Smooth muscle cell (in vitro differentiated cells): ENCODE results near the gene OLFM1. TPM values are rescaled to one million over a fixed set of nuclear protein-coding genes. Genes with fewer than 3 reads are reported as not detected.

Source experiments
- DNase-seq: peaks from one replicate; lab custom pipeline; 2025; ENCODE audit not compliant: unreplicated experiment; lab: John Stamatoyannopoulos, UW
- H2AFZ ChIP-seq: fragments of 200-600 bp; sonication (generic); 2 replicates; pipeline ENCODE4 v1.6.0; 2016; ENCODE audit warnings: antibody characterized with exemption, low read depth, mild to moderate bottlenecking
- H3F3A ChIP-seq: fragments of 200-600 bp; sonication (generic); 2 replicates; pipeline ENCODE4 v1.6.0; 2017; ENCODE audit warnings: antibody characterized with exemption, low read depth
- H3K27ac ChIP-seq: fragments of 200-600 bp; sonication (generic); 2 replicates; pipeline ENCODE4 v1.5.1; 2016; ENCODE audit warnings: low read depth, mild to moderate bottlenecking
- H3K27me3 ChIP-seq: fragments of 200-600 bp; sonication (generic); 2 replicates; pipeline ENCODE4 v1.6.1; 2016; ENCODE audit warnings: low read depth, mild to moderate bottlenecking
- H3K36me3 ChIP-seq: fragments of 200-600 bp; sonication (generic); 2 replicates; pipeline ENCODE4 v1.5.1; 2016; ENCODE audit warnings: low read depth
- H3K4me1 ChIP-seq: fragments of 200-600 bp; sonication (generic); 2 replicates; pipeline ENCODE4 v1.5.1; 2016; ENCODE audit warnings: low read depth
- H3K4me2 ChIP-seq: fragments of 200-600 bp; sonication (generic); 2 replicates; pipeline ENCODE4 v1.6.0; 2016; ENCODE audit warnings: mild to moderate bottlenecking
- H3K4me3 ChIP-seq: fragments of 200-600 bp; sonication (generic); 2 replicates; pipeline ENCODE4 v1.5.1; 2016; ENCODE audit warnings: mild to moderate bottlenecking
- H3K79me2 ChIP-seq: fragments of 200-600 bp; sonication (generic); 2 replicates; pipeline ENCODE4 v1.6.0; 2016; ENCODE audit warnings: low read depth, mild to moderate bottlenecking
- H3K9ac ChIP-seq: fragments of 200-600 bp; sonication (generic); 2 replicates; pipeline ENCODE4 v1.6.0; 2016; ENCODE audit warnings: low read depth
- H3K9me3 ChIP-seq: fragments of 200-600 bp; sonication (generic); replicated peaks from 2 replicates; pipeline ENCODE4 v1.5.1; 2016; ENCODE audit warnings: low read depth
- H4K20me1 ChIP-seq: fragments of 200-600 bp; sonication (generic); 2 replicates; pipeline ENCODE4 v1.6.0; 2016; ENCODE audit warnings: low read depth
- WGBS: methylation state at CpG from one replicate; pipeline ENCODE4 v1.1.7; 2016; ENCODE audit warnings: low lambda C conversion rate; 5-methylcytosine and 5-hydroxymethylcytosine counted together
- polyA plus RNA-seq: library from polyadenylated mRNA; unstranded; fragments of >200 nt; fragmentation: Nextera tagmentation; extraction: Ambion mirVana; gene quantifications from 2 replicates; pipeline ENCODE4 v1.2.1, GENCODE V29; 2016
- total RNA-seq: library from RNA; depleted of rRNA; stranded (reverse); fragments of >200 nt; gene quantifications from 2 replicates; pipeline ENCODE4 v1.2.3, GENCODE V29; 2014
- TF ChIP-seq, protein P1 (sequence below): fragments of 200-600 bp; sonication (generic); IDR thresholded peaks from 2 replicates; pipeline ENCODE4 v1.5.1; 2017; ENCODE audit warnings: borderline replicate concordance, mild to moderate bottlenecking, antibody characterized with exemption; ENCODE audit not compliant: insufficient read depth, poor library complexity, severe bottlenecking

OLFM1 gene
- total and polyA plus RNA-seq, 2 experiments from 2014 or later, result 4.5 to 11.0 TPM

DNA sequence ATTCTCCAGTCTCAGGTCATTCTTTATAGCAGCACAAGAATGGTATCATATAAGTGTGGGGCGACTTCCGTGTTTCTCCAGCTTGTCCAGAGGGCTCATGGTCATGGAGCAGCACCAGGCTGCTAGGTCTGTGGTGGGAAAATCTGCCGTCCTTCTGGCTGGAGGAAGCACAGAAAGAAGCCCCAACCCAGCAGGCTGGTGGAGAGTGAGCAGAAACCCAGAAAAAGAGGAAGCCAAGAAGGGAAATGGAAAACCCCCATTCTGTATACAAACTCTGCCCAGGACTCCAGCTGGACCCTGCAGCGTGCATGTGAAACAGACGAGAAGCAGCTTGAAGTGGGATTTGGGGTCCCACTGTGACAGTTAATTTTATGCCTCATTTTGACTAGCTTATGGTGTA is 34.3 kb upstream of the OLFM1 start:
- Histone ChIP-seq H3K36me3 (no peaks in the 10 kb centered on the region), H3K4me1 (no peaks in the 10 kb centered on the region), H2AFZ (no peak overlapping the region), H4K20me1 (no peaks in the 10 kb centered on the region), H3K9ac (no peak overlapping the region), H3K4me2 (no peak overlapping the region), H3K79me2 (no peaks in the 10 kb centered on the region), H3K4me3 (no peak overlapping the region), H3K27ac (no peak overlapping the region), H3K27me3 (peaks cover 18% of the 10 kb centered on the region), H3F3A (no peaks in the 10 kb centered on the region), H3K9me3 (no peaks in the 10 kb centered on the region)
- TF ChIP-seq, protein P1, sequence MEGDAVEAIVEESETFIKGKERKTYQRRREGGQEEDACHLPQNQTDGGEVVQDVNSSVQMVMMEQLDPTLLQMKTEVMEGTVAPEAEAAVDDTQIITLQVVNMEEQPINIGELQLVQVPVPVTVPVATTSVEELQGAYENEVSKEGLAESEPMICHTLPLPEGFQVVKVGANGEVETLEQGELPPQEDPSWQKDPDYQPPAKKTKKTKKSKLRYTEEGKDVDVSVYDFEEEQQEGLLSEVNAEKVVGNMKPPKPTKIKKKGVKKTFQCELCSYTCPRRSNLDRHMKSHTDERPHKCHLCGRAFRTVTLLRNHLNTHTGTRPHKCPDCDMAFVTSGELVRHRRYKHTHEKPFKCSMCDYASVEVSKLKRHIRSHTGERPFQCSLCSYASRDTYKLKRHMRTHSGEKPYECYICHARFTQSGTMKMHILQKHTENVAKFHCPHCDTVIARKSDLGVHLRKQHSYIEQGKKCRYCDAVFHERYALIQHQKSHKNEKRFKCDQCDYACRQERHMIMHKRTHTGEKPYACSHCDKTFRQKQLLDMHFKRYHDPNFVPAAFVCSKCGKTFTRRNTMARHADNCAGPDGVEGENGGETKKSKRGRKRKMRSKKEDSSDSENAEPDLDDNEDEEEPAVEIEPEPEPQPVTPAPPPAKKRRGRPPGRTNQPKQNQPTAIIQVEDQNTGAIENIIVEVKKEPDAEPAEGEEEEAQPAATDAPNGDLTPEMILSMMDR, result no peak
- DNase-seq, result no peak
- WGBS, result 94% methylated on average over 5 of the region's 5 CpGs

DNA sequence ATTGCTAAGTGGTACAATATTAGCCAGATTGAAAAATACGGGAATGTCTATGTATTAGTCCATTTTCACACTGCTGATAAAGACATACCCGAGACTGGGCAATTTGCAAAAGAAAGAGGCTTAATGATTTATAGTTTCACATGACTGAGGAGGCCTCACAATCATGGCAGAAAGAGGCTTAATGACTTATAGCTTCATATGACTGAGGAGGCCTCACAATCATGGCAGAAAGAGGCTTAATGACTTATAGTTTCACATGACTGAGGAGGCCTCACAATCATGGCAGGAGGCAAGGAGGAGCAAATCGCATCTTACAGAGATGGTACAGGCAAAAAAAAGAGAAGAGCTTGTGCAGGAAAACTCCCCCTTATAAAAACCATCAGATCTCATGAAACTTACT is 32.3 kb upstream of the OLFM1 start:
- Histone ChIP-seq H3K4me1 (no peaks in the 10 kb centered on the region), H3K27me3 (peaks cover 38% of the 10 kb centered on the region), H3K4me2 (no peak overlapping the region), H3K36me3 (no peaks in the 10 kb centered on the region), H3K9ac (no peak overlapping the region), H3K79me2 (no peaks in the 10 kb centered on the region), H3K9me3 (no peaks in the 10 kb centered on the region), H4K20me1 (no peaks in the 10 kb centered on the region), H3K27ac (no peak overlapping the region), H3K4me3 (no peak overlapping the region), H2AFZ (no peak overlapping the region), H3F3A (no peaks in the 10 kb centered on the region)
- TF ChIP-seq, protein P1, result no peak
- DNase-seq, result no peak
- WGBS, result 90% methylated on average over 3 of the region's 3 CpGs

DNA sequence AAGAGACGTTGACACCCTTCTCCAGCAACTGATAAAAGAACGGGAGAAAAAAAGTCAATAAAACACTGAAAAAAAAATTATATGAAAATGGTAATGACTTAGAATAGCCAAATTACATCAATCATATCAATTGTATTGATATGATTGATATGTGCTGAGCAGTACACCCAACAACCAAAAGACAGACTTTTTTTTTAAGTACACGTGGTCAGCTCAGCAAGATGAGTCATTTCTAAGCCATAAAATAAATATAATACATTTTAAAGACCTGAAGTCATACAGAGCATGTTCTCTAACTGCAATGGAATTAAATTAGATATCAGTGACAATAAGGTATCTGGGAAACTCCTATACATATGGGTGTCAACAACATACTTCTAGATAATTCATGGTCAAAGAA is 30.9 kb upstream of the OLFM1 start:
- no peak overlapping the region for H3K27ac ChIP-seq
- H3F3A ChIP-seq, result no peaks in the 10 kb centered on the region
- H3K9me3 ChIP-seq, result no peaks in the 10 kb centered on the region
- no peaks in the 10 kb centered on the region for H3K79me2 ChIP-seq
- no peaks in the 10 kb centered on the region for H4K20me1 ChIP-seq
- no peak overlapping the region for H3K9ac ChIP-seq
- TF ChIP-seq, protein P1, result no peak
- peaks cover 38% of the 10 kb centered on the region for H3K27me3 ChIP-seq
- 56% methylated on average over 3 of the region's 3 CpGs for WGBS
- no peak overlapping the region for H3K4me2 ChIP-seq
- no peak overlapping the region for H2AFZ ChIP-seq
- no peaks in the 10 kb centered on the region for H3K4me1 ChIP-seq
- DNase-seq, result no peak
- no peaks in the 10 kb centered on the region for H3K36me3 ChIP-seq
- no peak overlapping the region for H3K4me3 ChIP-seq

DNA sequence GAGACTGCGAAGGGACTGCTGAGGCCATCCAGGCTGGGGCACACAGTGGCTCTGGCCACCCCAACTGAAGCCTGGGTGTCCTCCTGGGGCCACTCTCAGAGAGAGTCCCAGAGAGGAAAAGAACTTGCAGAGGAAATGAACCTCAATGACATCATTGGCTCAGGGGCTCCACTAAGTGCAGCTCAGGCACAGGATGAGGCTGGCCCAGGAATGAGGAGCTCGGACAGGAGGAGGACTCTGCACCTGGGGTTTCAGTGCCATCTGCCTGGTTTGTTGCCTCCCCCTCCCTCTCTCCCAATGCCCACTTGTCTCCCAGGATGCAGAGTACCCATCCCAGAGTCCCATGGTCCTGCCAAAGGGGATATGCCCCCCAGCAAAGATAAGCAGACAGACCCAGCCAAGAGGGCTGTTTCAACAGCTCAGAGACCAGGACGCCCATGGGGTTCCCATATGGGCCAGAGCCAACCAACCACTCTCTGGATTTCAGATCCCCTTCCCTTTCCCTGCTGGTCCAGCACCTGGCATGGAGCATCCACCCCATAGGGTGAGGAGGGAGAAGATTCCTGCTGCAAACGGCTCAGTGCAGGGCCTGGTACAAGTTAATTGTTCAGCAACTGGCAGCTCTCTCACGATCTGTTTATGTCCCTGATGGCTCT is 26.9 kb upstream of the OLFM1 start:
- Histone ChIP-seq H3K27ac (no peak overlapping the region), H3K9me3 (no peaks in the 10 kb centered on the region), H4K20me1 (no peaks in the 10 kb centered on the region), H3K27me3 (peaks cover 30% of the 10 kb centered on the region), H3K4me1 (no peaks in the 10 kb centered on the region), H2AFZ (no peak overlapping the region), H3K79me2 (no peaks in the 10 kb centered on the region), H3F3A (no peaks in the 10 kb centered on the region), H3K9ac (no peak overlapping the region), H3K4me3 (no peak overlapping the region), H3K4me2 (no peak overlapping the region), H3K36me3 (no peaks in the 10 kb centered on the region)
- DNase-seq, result no peak
- TF ChIP-seq, protein P1, result no peak
- 70% methylated on average over 5 of the region's 5 CpGs for WGBS
